HCT116 (cell line): ENCODE measurements around the gene RET. TPM values are rescaled to one million over a fixed set of nuclear protein-coding genes. Genes with fewer than 3 reads are reported as not detected.

ENCODE experiments used
- ATAC-seq: fragments of 200-7000 bp; cut with Tn5 transposase; 2 replicates; pipeline ENCODE4 v1.9.1; 2020; ENCODE audit warnings: mild to moderate bottlenecking, moderate library complexity
- BruUV-seq: library from RNA; stranded (reverse); fragments of 400-500 nt; replicated peaks from 2 replicates; lab custom pipeline; 2021; lab: Mats Ljungman, UMichigan
- CTCF ChIA-PET: fragments of 300-600 bp; sonication (Branson Sonifier 250); formaldehyde crosslinking; loops from one replicate; lab custom pipeline; 2021; ENCODE audit warnings: antibody characterized with exemption; lab: Charles Lee
- POLR2A ChIA-PET: fragments of 300-600, 350-600 bp; sonication (Branson Sonifier 250); formaldehyde crosslinking; loops from one replicate; lab custom pipeline; 2021; ENCODE audit warnings: antibody characterized with exemption; lab: Charles Lee
- RAD21 ChIA-PET, 2 experiments: fragments of 300-600 bp; sonication (Branson Sonifier 250); formaldehyde crosslinking; loops; one replicate each; lab custom pipeline; 2023; ENCODE audit warnings: low total read pairs in 2 of 2; ENCODE audit not compliant: uncharacterized antibody in 2 of 2, unreplicated experiment in 2 of 2, low non-redundant PET in 1 of 2; lab: Charles Lee
- DNase-seq: peaks from one replicate; pipeline ENCODE4 v3.0.0-alpha.2; 2010; ENCODE audit warnings: low read depth, low spot score
- H2AFZ ChIP-seq: fragments of 200-600 bp; shearing (Covaris generic), sonication (generic); 2 replicates; pipeline ENCODE4 v1.6.1; 2017; ENCODE audit warnings: low read depth, mixed run types, mixed read lengths, antibody characterized with exemption, low read length; ENCODE audit not compliant: poor library complexity, severe bottlenecking
- H3K27ac ChIP-seq: 2 replicates; pipeline ENCODE4 v1.5.1; 2012; ENCODE audit warnings: low read depth, low read length
- H3K27me3 ChIP-seq: fragments of 200-600 bp; sonication (generic); 2 replicates; pipeline ENCODE4 v1.6.1; 2016; ENCODE audit warnings: mixed run types, low read length, mixed read lengths; ENCODE audit not compliant: insufficient read depth
- H3K36me3 ChIP-seq, 2 experiments: fragments of 200-500 bp in 1 of 2; fragments of 200-600 bp in 1 of 2; sonication (Bioruptor generic) in 1 of 2; sonication (generic) in 1 of 2; 2 replicates each; pipeline versions ENCODE4 v1.5.1 to v1.6.1; 2014 to 2016; ENCODE audit warnings: low read length in 2 of 2, inconsistent platforms in 1 of 2, mixed read lengths in 1 of 2, mixed run types in 1 of 2; ENCODE audit not compliant: insufficient read depth in 2 of 2, control insufficient read depth in 1 of 2
- H3K4me1 ChIP-seq, 2 experiments: fragments of 200-600 bp in 1 of 2; sonication (generic) in 1 of 2; 2 replicates each; pipeline versions ENCODE4 v1.5.1 to v1.6.1; 2012 to 2017; ENCODE audit warnings: low read length in 2 of 2, inconsistent platforms in 1 of 2, mild to moderate bottlenecking in 1 of 2, mixed read lengths in 1 of 2, mixed run types in 1 of 2, moderate library complexity in 1 of 2; ENCODE audit not compliant: insufficient read depth in 2 of 2, control insufficient read depth in 1 of 2
- H3K4me2 ChIP-seq: fragments of 200-600 bp; sonication (generic); 2 replicates; pipeline ENCODE4 v1.6.1; 2017; ENCODE audit warnings: mixed run types, low read length, mixed read lengths
- H3K4me3 ChIP-seq, 2 experiments: fragments of 200-600 bp in 1 of 2; sonication (generic) in 1 of 2; replicated peaks in 1 of 2; 2 replicates each; pipeline ENCODE4 v1.5.1; 2011 to 2016; ENCODE audit warnings: low read length in 2 of 2, control low read depth in 1 of 2, low read depth in 1 of 2, mild to moderate bottlenecking in 1 of 2, mixed read lengths in 1 of 2, mixed run types in 1 of 2
- H3K79me2 ChIP-seq: fragments of 200-600 bp; sonication (generic); 2 replicates; pipeline ENCODE4 v1.6.1; 2017; ENCODE audit warnings: mild to moderate bottlenecking, mixed run types, low read length, moderate library complexity, mixed read lengths; ENCODE audit not compliant: insufficient read depth
- H3K9ac ChIP-seq: fragments of 200-600 bp; sonication (generic); 2 replicates; pipeline ENCODE4 v1.6.1; 2016; ENCODE audit warnings: low read length, mixed read lengths
- H3K9me2 ChIP-seq: fragments of 200-600 bp; sonication (generic), shearing (Covaris generic); 2 replicates; pipeline ENCODE4 v1.6.1; 2017; ENCODE audit warnings: mixed run types, mild to moderate bottlenecking, moderate library complexity; ENCODE audit not compliant: insufficient read depth
- H3K9me3 ChIP-seq, 2 experiments: fragments of 200-500 bp in 1 of 2; fragments of 200-600 bp in 1 of 2; sonication (Bioruptor generic) in 1 of 2; sonication (generic) in 1 of 2; 2 replicates each; pipeline ENCODE4 v1.6.1; 2014 to 2017; ENCODE audit warnings: low read length in 2 of 2, mixed read lengths in 2 of 2, inconsistent platforms in 1 of 2, low read depth in 1 of 2, mild to moderate bottlenecking in 1 of 2, mixed run types in 1 of 2, moderate library complexity in 1 of 2; ENCODE audit not compliant: control insufficient read depth in 1 of 2, insufficient read depth in 1 of 2
- H4K20me1 ChIP-seq: fragments of 200-600 bp; sonication (generic), shearing (Covaris generic); 2 replicates; pipeline ENCODE4 v1.6.1; 2017; ENCODE audit warnings: mixed run types, mild to moderate bottlenecking, moderate library complexity; ENCODE audit not compliant: insufficient read depth
- CTCF ChIP-seq, 3 experiments: fragments of 200-600 bp in 1 of 3; sonication (generic) in 1 of 3; IDR thresholded peaks in 2 of 3; conservative IDR thresholded peaks in 1 of 3; 2 replicates each; pipeline ENCODE4 v1.5.1; 2012 to 2017; ENCODE audit warnings: low read depth in 2 of 3, low read length in 2 of 3, antibody characterized with exemption in 1 of 3, borderline replicate concordance in 1 of 3, control low read depth in 1 of 3, mild to moderate bottlenecking in 1 of 3, mixed read lengths in 1 of 3, mixed run types in 1 of 3, moderate library complexity in 1 of 3; ENCODE audit not compliant: insufficient read depth in 1 of 3
- EGR1 ChIP-seq: IDR thresholded peaks from 2 replicates; pipeline ENCODE4 v1.6.1; 2012; ENCODE audit warnings: low read depth
- EZH2 ChIP-seq: fragments of 200-600 bp; sonication (generic); IDR thresholded peaks from 2 replicates; pipeline ENCODE4 v1.6.1; 2017; ENCODE audit warnings: antibody characterized with exemption, mixed run types
- FOSL1 ChIP-seq: IDR thresholded peaks from 2 replicates; pipeline ENCODE4 v1.6.1; 2012; ENCODE audit warnings: low read depth
- JUND ChIP-seq: IDR thresholded peaks from 2 replicates; pipeline ENCODE4 v1.6.1; 2012
- POLR2AphosphoS5 ChIP-seq: IDR thresholded peaks from 2 replicates; pipeline ENCODE4 v1.6.1; 2011; ENCODE audit warnings: mild to moderate bottlenecking, low read depth, low read length, moderate library complexity
- TCF7L2 ChIP-seq: IDR thresholded peaks from 2 replicates; pipeline ENCODE4 v1.7.0; 2011; ENCODE audit warnings: borderline replicate concordance, inconsistent platforms; ENCODE audit not compliant: insufficient read depth, insufficient read length; ENCODE audit errors: extremely low read depth
- ZBTB33 ChIP-seq: IDR thresholded peaks from 2 replicates; pipeline ENCODE4 v1.6.1; 2011; ENCODE audit warnings: mild to moderate bottlenecking, low read length, moderate library complexity; ENCODE audit not compliant: insufficient replicate concordance; ENCODE audit errors: extremely low read depth
- ZFX ChIP-seq: fragments of 450-650 bp; IDR thresholded peaks from 2 replicates; pipeline ENCODE4 v1.6.1; 2017
- intact Hi-C: fragments of 100-400 bp; cut with micrococcal nuclease; formaldehyde crosslinking; loops from 2 replicates; pipeline ENCODE4 v1.10.0; 2022
- total RNA-seq: library from RNA; stranded (reverse); gene quantifications from one replicate; pipeline ENCODE4 v1.2.1, GENCODE V29; 2021; ENCODE audit not compliant: unreplicated experiment

RET gene
- total RNA-seq, 1 experiment from 2014 or later = 5.9 TPM

DNA sequence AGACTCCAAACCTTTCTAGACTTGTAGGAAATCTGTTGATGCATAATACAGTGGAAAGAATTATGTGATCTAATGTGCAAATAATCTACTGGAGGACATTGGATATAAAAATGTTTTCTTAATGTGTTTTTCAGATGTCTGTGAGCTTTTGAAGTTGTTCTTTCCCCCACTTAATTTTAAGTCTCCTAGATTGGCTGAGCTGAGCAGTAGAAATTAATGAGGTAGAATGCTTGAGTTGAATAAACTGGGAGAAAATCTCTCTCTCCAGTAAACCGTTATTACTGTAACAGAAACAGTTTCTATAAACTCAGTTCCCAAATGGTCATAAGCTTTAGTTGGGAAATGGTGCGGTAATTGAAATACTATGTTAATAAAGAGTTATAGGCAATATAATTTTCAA is 77.0 kb downstream of the RET start:
- DNase-seq (no peak), ATAC-seq (no peak)
- Histone ChIP-seq H3K4me2 (no peak overlapping the region), H3K27ac (no peak overlapping the region), H3K4me3 (no peak overlapping the region), H4K20me1 (no peaks in the 10 kb centered on the region), H3K9me2 (no peaks in the 10 kb centered on the region), H3K9ac (no peak overlapping the region), H2AFZ (no peak overlapping the region), H3K36me3 (no peaks in the 10 kb centered on the region), H3K27me3 (no peaks in the 10 kb centered on the region), H3K4me1 (no peaks in the 10 kb centered on the region)
- POLR2A ChIA-PET = no interaction called here
- no TSS peak for BruUV-seq
- intact Hi-C loops = no loop called here
- CTCF ChIA-PET = interaction anchor here (1.4 kb wide), 1 partner anchor 51 kb away, joined by 4 read pairs; no protein-coding TSS in a partner anchor
- RAD21 ChIA-PET = no interaction called here
- TF ChIP-seq ZFX (no peak), FOSL1 (no peak), EGR1 (no peak), CTCF (IDR thresholded peaks at IDR 0.05 in 2 of 3, conservative IDR thresholded peaks at IDR 0.05 in 1 of 3; ENCODE audit: borderline replicate concordance in 1 of 3, insufficient read depth in 1 of 3, low read depth in 2 of 3, low read length in 2 of 3) (no peak), EZH2 (no peak), ZBTB33 (no peak), TCF7L2 (no peak), POLR2AphosphoS5 (no peak), JUND (no peak)
- TF ChIP-seq, all 23 proteins: peak for 0
- Histone ChIP-seq H3K9me3 (no peaks in the 10 kb centered on the region), H3K79me2 (peaks cover 41% of the 10 kb centered on the region)
